HG02884 (cell line): Measurements from ENCODE around the gene DPF3.

Experiments
- ATAC-seq: cut with Tn5 transposase; IDR thresholded peaks from one replicate; pipeline ENCODE4 v1.9.1; 2021; ENCODE audit warnings: mild to moderate bottlenecking, moderate library complexity; ENCODE audit not compliant: unreplicated experiment

The DPF3 gene

DNA sequence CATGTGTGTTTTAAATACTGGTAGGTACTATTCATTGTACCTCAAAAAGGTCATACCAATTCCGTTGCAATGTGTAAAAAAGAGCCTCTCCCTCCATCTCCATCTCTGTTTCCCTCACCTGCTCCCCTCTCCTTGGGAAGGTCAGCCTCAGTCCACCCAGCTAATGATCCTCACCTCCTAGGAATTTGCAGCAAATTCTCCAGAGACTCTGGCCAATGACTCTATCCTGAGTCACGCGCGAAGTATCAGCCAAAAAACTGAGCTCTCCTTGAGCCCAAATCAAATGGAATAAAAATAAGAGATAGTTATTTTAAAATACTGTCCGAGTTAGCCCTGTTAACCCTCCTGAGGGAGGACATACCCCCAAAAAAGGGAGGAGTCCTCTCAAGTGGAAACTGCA is 148.4 kb downstream of the DPF3 start:
- no peak for ATAC-seq

DNA sequence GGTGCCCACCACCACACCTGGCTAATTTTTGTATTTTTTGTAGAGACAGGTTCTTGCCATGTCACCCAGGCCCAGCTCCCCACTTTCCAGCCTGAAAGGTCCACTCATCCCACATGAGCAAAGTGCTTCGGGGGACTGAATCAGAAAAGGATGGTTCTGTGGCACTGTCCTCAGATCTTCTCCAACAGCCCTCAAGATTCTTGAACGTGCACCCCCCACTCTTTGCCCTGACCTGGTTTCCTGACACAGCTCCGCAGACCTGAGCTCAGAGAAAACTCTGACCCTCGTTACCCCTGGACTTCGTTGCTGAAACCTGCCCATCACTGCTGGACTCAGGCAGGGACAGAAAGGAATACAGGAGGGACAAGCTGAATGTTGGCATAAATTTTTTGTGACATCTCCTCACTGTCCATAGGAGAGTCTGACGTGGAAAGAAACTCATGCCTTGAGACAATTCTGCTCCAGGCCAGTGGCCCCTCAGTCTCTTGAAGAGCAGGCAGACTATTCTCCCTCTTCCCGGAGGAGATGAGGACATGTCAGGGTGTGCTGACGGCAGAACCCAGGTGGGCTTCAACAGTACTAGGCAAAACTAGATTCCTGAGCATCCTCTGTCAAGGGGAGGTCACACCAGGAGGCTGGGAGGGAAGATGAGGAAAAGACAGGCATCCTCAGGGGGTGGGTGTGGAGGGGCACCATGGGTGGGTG is 149.3 kb downstream of the DPF3 start:
- no peak for ATAC-seq

DNA sequence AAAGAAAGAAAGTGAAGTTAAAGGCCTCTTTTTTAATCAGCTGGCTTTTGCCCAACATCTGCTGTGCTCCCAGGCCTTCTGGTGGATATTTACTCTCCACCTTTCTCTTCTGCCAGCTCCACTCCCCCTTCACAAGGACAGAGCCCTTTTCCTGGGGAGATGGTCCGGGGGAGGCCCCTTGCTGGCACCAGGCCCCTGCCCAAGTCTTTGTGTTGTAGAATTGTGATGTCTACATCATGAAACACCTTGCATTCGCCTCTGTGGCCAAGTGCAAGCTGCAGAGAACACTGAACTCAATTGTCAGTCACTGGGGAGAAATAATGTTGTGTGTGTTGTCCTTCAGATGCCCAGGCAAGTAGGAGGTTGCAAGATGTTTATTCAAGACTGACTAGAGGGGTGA is 150.3 kb downstream of the DPF3 start:
- no peak for ATAC-seq

GRCh38 chr14:72742838-72743195 is 151.1 kb downstream of the DPF3 start:
- no peak for ATAC-seq

DNA sequence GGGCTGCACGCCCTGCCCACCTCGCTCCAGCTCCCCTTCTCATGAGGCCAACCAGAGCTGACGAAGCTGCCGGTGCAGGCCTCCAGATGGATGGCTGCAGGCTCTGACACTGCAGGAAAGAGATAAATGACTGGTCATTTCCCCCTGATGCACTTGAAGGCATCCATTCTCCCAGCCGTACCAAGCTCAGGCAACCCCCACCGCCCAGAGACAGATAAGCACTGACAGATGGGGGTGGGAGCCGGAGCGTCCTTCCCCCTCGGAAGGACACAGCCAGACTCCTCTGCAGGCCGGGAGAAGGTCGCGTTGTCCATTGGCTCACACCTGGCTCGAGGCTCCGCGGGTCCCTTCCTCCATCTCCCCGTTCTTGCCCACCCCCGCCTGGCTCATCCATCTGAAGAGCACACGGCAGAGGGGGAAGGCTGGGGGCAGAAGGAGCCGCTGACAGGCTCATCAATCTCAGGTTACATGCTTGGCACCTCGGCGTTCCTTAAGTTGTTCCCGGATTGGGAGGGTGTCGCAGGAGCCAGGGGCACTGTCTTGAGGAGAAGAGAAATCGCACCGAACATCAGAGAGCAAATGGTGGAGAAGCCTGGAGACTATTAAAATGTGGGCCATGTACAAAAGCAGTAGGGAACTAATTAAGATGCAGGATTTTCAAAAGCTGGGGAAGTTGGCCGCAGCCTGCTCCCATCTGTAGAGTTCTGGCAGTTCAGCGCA is 151.6 kb downstream of the DPF3 start:
- no peak for ATAC-seq

- ATAC-seq = no peak
Observed at GRCh38 chr14:72741826-72742117, 152.1 kb downstream of the DPF3 start.

- ATAC-seq = no peak
Observed at GRCh38 chr14:72740966-72741825, 152.7 kb downstream of the DPF3 start.

DNA sequence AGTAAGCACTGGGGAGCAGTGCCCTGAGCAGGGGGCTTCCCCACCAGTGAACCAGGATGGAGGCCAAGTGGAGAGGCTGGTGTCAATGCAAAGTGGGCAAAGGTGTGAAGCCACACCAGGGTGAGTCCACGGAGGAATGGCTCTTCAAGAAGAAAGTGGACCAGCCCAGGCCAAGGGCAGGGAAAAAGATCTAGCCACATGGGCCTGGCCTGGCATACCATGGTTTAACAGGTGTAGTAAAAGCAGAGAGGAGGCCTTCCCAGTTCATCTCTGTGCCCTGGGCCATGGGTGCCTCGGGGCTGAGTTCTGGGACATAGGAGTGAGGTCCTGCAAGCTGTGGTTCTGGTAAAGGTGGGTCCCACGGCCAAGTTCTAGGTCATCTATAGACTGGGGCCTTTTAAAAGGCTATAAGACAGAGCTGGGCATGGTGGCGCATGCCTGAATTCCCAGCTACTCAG is 153.4 kb downstream of the DPF3 start:
- no peak for ATAC-seq

DNA sequence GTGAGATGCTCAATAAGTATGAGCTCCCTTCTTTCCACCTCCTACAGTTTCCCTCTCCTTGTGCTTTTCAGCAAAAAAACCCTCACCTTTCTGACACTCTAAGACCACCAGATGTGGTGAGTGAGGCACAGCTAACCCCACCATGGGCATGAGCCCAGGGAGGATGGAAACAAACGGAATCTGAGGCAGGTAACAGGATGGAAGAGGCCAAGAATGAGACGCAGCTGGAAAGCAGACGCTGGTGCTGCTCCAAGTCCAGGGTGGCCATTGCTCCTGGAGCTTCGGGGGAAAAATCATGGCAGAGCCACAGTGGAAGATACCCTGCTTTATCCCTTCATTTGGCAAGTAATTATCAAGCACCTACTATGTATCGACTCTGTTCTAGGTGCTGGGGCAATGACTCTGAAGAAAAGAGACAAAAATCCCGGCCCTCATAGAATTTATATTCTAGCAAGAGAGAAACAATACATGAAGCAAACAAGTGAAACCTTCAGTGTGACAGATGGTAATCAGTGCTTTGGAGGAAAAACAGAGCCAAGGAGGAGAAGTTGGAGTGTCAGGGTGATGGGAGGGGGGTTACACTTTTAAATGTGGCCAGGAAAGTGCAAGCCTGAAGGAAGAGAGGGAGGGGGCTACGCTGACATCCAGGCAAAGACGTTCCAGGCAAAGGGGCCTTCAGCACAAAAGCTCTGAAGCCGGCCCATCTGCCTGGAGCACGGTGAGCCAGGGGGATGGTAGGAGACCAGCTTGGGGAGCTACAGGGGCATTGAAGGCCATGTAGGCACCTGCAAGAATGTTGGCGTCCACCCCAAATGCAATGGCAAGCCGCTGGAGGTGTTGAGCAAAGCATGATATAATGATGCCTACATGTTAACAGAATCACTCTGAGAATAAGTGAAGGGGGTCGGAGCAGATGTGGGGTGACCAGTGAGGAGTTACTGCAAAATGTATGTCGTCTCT is 154.2 kb downstream of the DPF3 start:
- ATAC-seq = no peak

GRCh38 chr14:72738161-72738611 is 155.7 kb downstream of the DPF3 start:
- no peak for ATAC-seq

GRCh38 chr14:72737560-72737943 is 156.3 kb downstream of the DPF3 start:
- no peak for ATAC-seq

DNA sequence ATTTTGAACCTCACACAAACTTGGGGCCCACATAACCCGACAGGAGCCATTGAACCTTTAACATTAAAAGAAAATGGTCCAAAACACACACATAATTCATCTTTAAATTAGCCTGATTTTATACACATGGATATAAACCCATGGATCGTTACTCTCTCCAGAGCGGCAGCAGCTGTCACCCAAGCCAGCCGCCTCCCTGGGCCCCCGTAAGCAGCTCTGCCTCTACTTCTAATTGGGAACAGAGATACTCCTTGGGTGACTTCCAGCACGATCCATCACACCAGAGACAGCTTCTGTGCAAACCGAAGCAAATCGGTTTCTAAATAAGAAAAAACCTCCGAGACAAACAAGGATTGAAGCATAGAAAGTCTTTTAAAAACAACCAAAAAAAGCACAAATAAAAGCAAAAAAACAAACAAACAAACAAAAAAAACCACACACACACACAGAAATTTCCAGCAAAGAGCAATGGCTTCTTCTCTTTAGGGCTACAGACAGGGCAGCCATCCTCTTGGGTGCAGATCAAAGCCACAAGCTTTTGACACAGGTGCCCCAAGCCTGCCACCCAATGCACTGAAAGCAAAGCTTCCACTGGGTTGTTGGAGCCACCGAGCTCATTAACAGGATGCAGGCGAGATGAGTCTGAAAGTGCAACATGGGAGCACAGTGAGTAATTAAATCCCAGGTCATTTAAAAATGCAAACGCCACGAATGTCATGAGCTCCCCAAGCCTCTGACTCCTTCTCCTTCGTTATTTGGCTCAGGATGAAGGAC is 156.9 kb downstream of the DPF3 start:
- ATAC-seq = no peak

GRCh38 chr14:72736308-72736707 is 157.6 kb downstream of the DPF3 start:
- ATAC-seq = no peak

DNA sequence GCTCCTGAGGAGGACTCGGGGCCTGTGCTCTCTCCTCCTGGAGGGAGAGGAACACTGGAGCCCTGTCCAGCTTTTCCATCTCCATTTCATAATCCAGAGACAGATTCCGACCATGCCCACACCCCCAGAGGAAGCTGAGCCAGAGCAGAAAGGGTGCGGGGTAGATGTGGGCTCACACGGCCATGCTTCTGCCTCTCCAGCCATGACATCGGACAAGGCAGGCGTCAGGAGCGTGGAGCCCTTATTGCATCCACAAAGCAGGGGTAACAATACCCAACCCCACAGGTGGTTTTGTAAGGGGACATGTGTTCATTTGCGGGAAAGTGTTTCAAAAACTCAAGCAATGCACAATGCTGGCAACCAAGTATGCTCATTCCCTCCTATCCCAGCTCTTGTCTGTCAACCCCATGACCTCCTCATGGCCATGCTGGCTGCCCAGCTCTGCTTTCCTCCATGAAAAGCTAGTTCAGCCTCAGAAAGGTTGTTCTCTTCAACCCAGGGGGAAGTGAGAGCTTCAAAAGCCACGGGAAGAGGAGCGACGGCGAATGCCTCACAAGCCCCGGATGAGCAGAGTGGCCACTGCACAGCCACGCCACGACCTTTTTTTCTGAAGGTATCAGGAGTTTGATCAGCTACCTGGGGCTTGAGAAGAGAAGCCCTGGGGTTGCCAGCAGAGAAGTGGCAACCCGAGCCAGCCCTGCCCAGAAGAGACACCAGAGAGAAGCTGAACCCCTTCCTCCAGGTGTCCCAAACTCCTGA is 161.7 kb downstream of the DPF3 start:
- ATAC-seq = no peak

- no peak for ATAC-seq
Observed at GRCh38 chr14:72731252-72732020, 162.5 kb downstream of the DPF3 start.

GRCh38 chr14:72730468-72730867 is 163.4 kb downstream of the DPF3 start:
- ATAC-seq = no peak

DNA sequence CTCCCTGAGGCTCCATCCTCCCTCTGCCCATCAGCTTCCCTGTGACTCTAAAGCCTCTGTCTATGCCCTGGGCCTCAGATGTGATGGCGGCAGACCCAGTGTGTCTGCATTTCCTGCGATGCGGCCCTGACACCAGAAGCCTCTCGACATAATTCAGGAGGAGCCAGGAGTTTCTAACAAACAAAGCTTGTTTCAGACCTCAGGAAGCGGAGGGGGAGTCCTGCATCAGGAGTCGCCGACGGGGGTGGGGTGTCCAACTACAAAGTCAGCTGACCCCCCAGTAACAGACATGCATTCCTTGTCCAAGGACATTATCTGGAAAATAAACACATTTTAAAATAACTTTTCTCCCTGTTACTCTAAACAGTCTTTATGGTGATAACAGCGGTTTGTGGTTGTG is 167.5 kb downstream of the DPF3 start:
- ATAC-seq = no peak

- no peak for ATAC-seq
Observed at GRCh38 chr14:72723858-72724530, 169.9 kb downstream of the DPF3 start.
